SK-N-SH (cell line): ENCODE data around the gene CYTH3. TPM values are rescaled to one million over a fixed set of nuclear protein-coding genes. Genes with fewer than 3 reads are reported as not detected.

ENCODE experiments used
- CTCF ChIA-PET: fragments of 300-600, 350-600 bp; formaldehyde crosslinking; extraction: SDS; loops from one replicate; lab custom pipeline; 2021; lab: Yijun Ruan, JAX
- POLR2A ChIA-PET: fragments of 350-600 bp; sonication (Branson Sonifier 250); formaldehyde crosslinking; extraction: SDS; loops from one replicate; lab custom pipeline; 2020; ENCODE audit warnings: antibody characterized with exemption, inconsistent platforms; lab: Yijun Ruan, JAX
- DNase-seq: peaks from one replicate; pipeline ENCODE4 v3.0.0; 2012
- H2AFZ ChIP-seq: fragments of 200-600 bp; sonication (generic); 2 replicates; pipeline ENCODE4 v1.8.1; 2016; ENCODE audit warnings: antibody characterized with exemption, mild to moderate bottlenecking, low read depth
- H3F3A ChIP-seq: fragments of 200-600 bp; sonication (generic); replicated peaks from 2 replicates; pipeline ENCODE3; 2016; ENCODE audit warnings: antibody characterized with exemption, mild to moderate bottlenecking; ENCODE audit not compliant: insufficient read depth
- H3K27ac ChIP-seq, 2 experiments: fragments of 200-500 bp in 1 of 2; fragments of 200-600 bp in 1 of 2; sonication (Bioruptor generic) in 1 of 2; sonication (generic), shearing (Covaris generic) in 1 of 2; 2 replicates each; pipeline versions ENCODE4 v1.5.1 to v1.6.1; 2014 to 2016; ENCODE audit warnings: low read depth in 2 of 2, inconsistent platforms in 1 of 2, low read length in 1 of 2, mild to moderate bottlenecking in 1 of 2, mixed read lengths in 1 of 2
- H3K27me3 ChIP-seq: fragments of 200-600 bp; sonication (generic), shearing (Covaris generic); 2 replicates; pipeline ENCODE4 v1.6.1; 2016; ENCODE audit warnings: mixed run types; ENCODE audit not compliant: insufficient read depth
- H3K36me3 ChIP-seq, 2 experiments: fragments of 200-500 bp in 1 of 2; fragments of 200-600 bp in 1 of 2; sonication (Bioruptor generic) in 1 of 2; sonication (generic) in 1 of 2; replicated peaks in 1 of 2; 2 replicates each; pipeline versions ENCODE3 to v1.5.1; 2014 to 2016; ENCODE audit warnings: low read length in 1 of 2, mild to moderate bottlenecking in 1 of 2; ENCODE audit not compliant: insufficient read depth in 2 of 2, control insufficient read depth in 1 of 2
- H3K4me1 ChIP-seq, 2 experiments: fragments of 200-500 bp in 1 of 2; fragments of 200-600 bp in 1 of 2; sonication (Bioruptor generic) in 1 of 2; sonication (generic), shearing (Covaris generic) in 1 of 2; 2 replicates each; pipeline versions ENCODE4 v1.5.1 to v1.6.1; 2014 to 2016; ENCODE audit warnings: low read depth in 1 of 2, low read length in 1 of 2, mixed run types in 1 of 2; ENCODE audit not compliant: insufficient read depth in 2 of 2, control insufficient read depth in 1 of 2
- H3K4me2 ChIP-seq: fragments of 200-600 bp; sonication (generic), shearing (Covaris generic); 2 replicates; pipeline ENCODE4 v1.6.1; 2017; ENCODE audit warnings: mixed run types
- H3K4me3 ChIP-seq, 2 experiments: fragments of 200-500 bp in 1 of 2; fragments of 200-600 bp in 1 of 2; sonication (Bioruptor generic) in 1 of 2; sonication (generic), shearing (Covaris generic) in 1 of 2; 2 replicates each; pipeline versions ENCODE4 v1.5.1 to v1.8.1; 2014 to 2016; ENCODE audit warnings: low read depth in 2 of 2, inconsistent platforms in 1 of 2, low read length in 1 of 2, mild to moderate bottlenecking in 1 of 2, mixed read lengths in 1 of 2, moderate library complexity in 1 of 2
- H3K79me2 ChIP-seq: fragments of 200-600 bp; sonication (generic); 2 replicates; pipeline ENCODE4 v1.8.1; 2017; ENCODE audit warnings: mild to moderate bottlenecking; ENCODE audit not compliant: insufficient read depth
- H3K9ac ChIP-seq: fragments of 200-600 bp; sonication (generic); 2 replicates; pipeline ENCODE4 v1.6.1; 2017; ENCODE audit warnings: mixed run types
- H3K9me2 ChIP-seq: fragments of 200-600 bp; sonication (generic); 2 replicates; pipeline ENCODE4 v1.6.1; 2017; ENCODE audit warnings: mixed run types
- H3K9me3 ChIP-seq: fragments of 200-600 bp; sonication (generic); 2 replicates; pipeline ENCODE4 v1.6.1; 2017; ENCODE audit warnings: mixed run types, mild to moderate bottlenecking, moderate library complexity
- H4K20me1 ChIP-seq: fragments of 200-600 bp; sonication (generic); 2 replicates; pipeline ENCODE4 v1.6.1; 2017; ENCODE audit warnings: mild to moderate bottlenecking, mixed run types; ENCODE audit not compliant: insufficient read depth
- CHD2 ChIP-seq: fragments of 150-350 bp; IDR thresholded peaks from 2 replicates; pipeline ENCODE4 v1.6.1; 2018; ENCODE audit warnings: low read length; ENCODE audit not compliant: partially characterized antibody
- EP300 ChIP-seq, 2 experiments: IDR thresholded peaks; 2 replicates each; pipeline versions ENCODE4 v1.4.0 to v1.6.1; 2012; ENCODE audit warnings: borderline replicate concordance in 1 of 2, low read depth in 1 of 2, low read length in 1 of 2
- GABPA ChIP-seq: IDR thresholded peaks from 2 replicates; pipeline ENCODE4 v1.4.0; 2012; ENCODE audit warnings: low read depth, mild to moderate bottlenecking
- GATA2 ChIP-seq: sonication (generic); formaldehyde crosslinking; IDR thresholded peaks from 2 replicates; pipeline ENCODE4 v1.5.0; 2020; ENCODE audit warnings: mild to moderate bottlenecking, missing genetic modification reagents
- JUND ChIP-seq: IDR thresholded peaks from 2 replicates; pipeline ENCODE4 v1.4.0; 2012
- MEF2A ChIP-seq: IDR thresholded peaks from 2 replicates; pipeline ENCODE4 v1.4.0; 2012; ENCODE audit warnings: low read depth, borderline replicate concordance
- MXI1 ChIP-seq: IDR thresholded peaks from 2 replicates; pipeline ENCODE4 v1.6.1; 2012; ENCODE audit warnings: mild to moderate bottlenecking, low read depth, low read length, improper control_type of control experiment
- NFIC ChIP-seq: IDR thresholded peaks from 2 replicates; pipeline ENCODE4 v1.4.0; 2012; ENCODE audit warnings: borderline replicate concordance
- NRF1 ChIP-seq: IDR thresholded peaks from 2 replicates; pipeline ENCODE4 v1.6.1; 2012; ENCODE audit warnings: low read depth, mild to moderate bottlenecking, low read length
- POLR2AphosphoS5 ChIP-seq: IDR thresholded peaks from 2 replicates; pipeline ENCODE4 v1.6.1; 2012; ENCODE audit warnings: low read depth, low read length
- RCOR1 ChIP-seq: fragments of 150-350 bp; IDR thresholded peaks from 2 replicates; pipeline ENCODE4 v1.6.1; 2017; ENCODE audit warnings: antibody characterized with exemption, low read length
- RXRA ChIP-seq: IDR thresholded peaks from 2 replicates; pipeline ENCODE4 v1.4.0; 2012; ENCODE audit warnings: low read depth, mild to moderate bottlenecking, borderline replicate concordance
- TCF12 ChIP-seq: IDR thresholded peaks from 2 replicates; pipeline ENCODE4 v1.4.0; 2012
- WGBS: methylation state at CpG from one replicate; pipeline ENCODE4 v1.1.6; 2017; ENCODE audit warnings: low lambda C conversion rate; 5-methylcytosine and 5-hydroxymethylcytosine counted together
- polyA plus RNA-seq, 3 experiments: library from polyadenylated mRNA; depleted of rRNA; stranded (reverse); fragments of >200 nt; gene quantifications; 2 replicates each; pipeline ENCODE4 v1.2.3, GENCODE V29; 2012
- TF ChIP-seq, protein P1 (sequence below): IDR thresholded peaks from 2 replicates; pipeline ENCODE4 v1.4.0; 2012; ENCODE audit warnings: low read depth, borderline replicate concordance
- TF ChIP-seq, protein P2 (sequence below): IDR thresholded peaks from 2 replicates; pipeline ENCODE4 v1.4.0; 2012; ENCODE audit warnings: low read depth, borderline replicate concordance
- TF ChIP-seq, protein P3 (sequence below): IDR thresholded peaks from 2 replicates; pipeline ENCODE4; 2012

Gene CYTH3
- polyA plus RNA-seq, 1 of the 3 experiments (the other 2 are of a cell fraction), result 55.1 TPM

DNA sequence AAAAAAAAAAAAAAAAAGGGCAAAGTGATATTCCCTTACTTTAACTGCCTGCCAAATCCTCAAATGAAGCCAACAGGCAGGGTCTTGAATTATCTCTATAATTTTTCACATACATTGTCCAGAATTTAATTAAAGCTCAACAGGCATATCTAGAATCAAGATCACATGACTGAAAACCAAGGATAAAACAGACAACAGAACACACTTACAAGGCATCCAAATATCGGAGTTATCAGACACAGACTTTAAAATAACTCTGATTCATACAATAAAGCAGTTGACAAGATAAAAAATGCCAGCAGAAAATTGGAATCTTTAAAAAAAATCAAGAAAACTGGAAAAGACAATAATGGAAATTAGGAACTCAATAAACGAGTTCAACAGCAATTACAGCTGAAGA, 10.7 kb downstream of the CYTH3 start:
- DNase-seq, result peak; percentile 38
- H3K27ac ChIP-seq, result peak overlapping the region; percentile 73 to 92
- peaks cover 92% of the 10 kb centered on the region for H3K79me2 ChIP-seq
- no peak overlapping the region for H2AFZ ChIP-seq
- TF ChIP-seq RCOR1 (peak; percentile 79; the same call in 1 of the 2 replicates), POLR2AphosphoS5 (no peak), MXI1 (no peak), MEF2A (no peak), GATA2 (CRISPR knock-in tag) (peak; percentile 76), EP300 (IDR thresholded peaks at IDR 0.05; ENCODE audit: borderline replicate concordance in 1 of 2, low read depth in 1 of 2, low read length in 1 of 2) (peak in 1 of 2 experiments; percentile 74; a peak in 2 of 4 replicates), CHD2 (peak; percentile 21)
- TF ChIP-seq, protein P1, sequence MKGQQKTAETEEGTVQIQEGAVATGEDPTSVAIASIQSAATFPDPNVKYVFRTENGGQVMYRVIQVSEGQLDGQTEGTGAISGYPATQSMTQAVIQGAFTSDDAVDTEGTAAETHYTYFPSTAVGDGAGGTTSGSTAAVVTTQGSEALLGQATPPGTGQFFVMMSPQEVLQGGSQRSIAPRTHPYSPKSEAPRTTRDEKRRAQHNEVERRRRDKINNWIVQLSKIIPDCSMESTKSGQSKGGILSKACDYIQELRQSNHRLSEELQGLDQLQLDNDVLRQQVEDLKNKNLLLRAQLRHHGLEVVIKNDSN, result peak; percentile 58; the same call in 1 of the 2 replicates
- TF ChIP-seq, protein P2, sequence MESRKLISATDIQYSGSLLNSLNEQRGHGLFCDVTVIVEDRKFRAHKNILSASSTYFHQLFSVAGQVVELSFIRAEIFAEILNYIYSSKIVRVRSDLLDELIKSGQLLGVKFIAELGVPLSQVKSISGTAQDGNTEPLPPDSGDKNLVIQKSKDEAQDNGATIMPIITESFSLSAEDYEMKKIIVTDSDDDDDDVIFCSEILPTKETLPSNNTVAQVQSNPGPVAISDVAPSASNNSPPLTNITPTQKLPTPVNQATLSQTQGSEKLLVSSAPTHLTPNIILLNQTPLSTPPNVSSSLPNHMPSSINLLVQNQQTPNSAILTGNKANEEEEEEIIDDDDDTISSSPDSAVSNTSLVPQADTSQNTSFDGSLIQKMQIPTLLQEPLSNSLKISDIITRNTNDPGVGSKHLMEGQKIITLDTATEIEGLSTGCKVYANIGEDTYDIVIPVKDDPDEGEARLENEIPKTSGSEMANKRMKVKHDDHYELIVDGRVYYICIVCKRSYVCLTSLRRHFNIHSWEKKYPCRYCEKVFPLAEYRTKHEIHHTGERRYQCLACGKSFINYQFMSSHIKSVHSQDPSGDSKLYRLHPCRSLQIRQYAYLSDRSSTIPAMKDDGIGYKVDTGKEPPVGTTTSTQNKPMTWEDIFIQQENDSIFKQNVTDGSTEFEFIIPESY, result no peak
- H3K27me3 ChIP-seq, result no peaks in the 10 kb centered on the region
- no peaks in the 10 kb centered on the region for H3K9me3 ChIP-seq
- peaks cover 0 to 5% of the 10 kb centered on the region in 2 experiments for H3K36me3 ChIP-seq
- peak overlapping the region; percentile 29; the same call in 1 of the 2 replicates for H3K9ac ChIP-seq
- ChIA-PET POLR2A (interaction anchor here (0.7 kb wide), 1 partner anchor 93 kb away, joined by 3 read pairs; no protein-coding TSS in a partner anchor), CTCF (interaction anchor here (1.3 to 3.0 kb wide), 3 partner anchors 10 to 62 kb away, joined by 4 to 13 read pairs (median 4); no protein-coding TSS in a partner anchor)
- peaks cover 22 to 44% of the 10 kb centered on the region in 2 experiments for H3K4me1 ChIP-seq
- no peak overlapping the region for H3K4me3 ChIP-seq
- no peaks in the 10 kb centered on the region for H4K20me1 ChIP-seq
- H3F3A ChIP-seq, result peaks cover 48% of the 10 kb centered on the region
- H3K4me2 ChIP-seq, result peak overlapping the region; percentile 50; the same call in 1 of the 2 replicates
- no peaks in the 10 kb centered on the region for H3K9me2 ChIP-seq
- WGBS, result 34% methylated on average over 2 of the region's 2 CpGs

DNA sequence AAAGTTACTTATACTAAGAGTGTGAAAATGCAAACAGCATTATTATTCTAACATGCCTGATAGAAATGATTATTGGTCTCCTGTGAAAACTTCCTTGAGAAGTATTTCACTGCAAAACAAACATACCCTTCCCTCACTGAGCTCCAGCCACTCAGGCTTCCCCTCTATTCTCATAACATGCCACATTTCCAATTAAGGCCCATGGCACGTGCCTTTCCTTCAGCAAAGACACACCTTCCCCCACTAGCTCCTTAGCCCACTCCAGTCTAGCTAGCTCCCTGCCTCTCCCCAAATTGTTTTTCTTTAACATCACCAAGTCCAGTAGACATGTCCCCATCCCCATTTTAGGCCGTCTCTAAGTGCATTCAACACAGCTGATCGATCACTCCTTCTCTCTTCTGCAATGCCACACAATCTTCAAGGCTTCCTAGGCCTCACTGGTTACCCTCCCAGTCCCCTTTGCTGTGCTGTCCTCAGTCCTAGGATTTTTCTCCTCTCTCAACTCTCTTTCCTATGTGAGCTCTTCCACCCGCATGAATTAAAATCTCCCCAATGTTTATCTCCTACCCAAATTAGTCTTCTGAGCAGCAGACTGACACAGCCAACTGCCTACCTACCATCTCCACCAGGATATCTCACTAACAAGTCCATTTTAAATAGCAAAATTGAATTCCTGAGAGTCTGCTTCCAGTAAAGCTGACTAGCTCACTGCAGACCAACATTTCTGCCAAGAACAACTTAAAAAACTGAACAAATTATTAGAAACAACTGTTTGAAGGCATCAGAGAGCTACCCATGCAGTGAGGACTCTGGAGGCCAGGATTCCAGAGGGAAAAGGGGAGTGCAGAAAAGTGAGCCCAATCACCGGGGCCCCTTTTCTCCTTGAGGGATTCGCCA, 11.9 kb downstream of the CYTH3 start:
- Histone ChIP-seq H3K36me3 (peaks cover 0 to 5% of the 10 kb centered on the region in 2 experiments), H3K27ac (peak overlapping the region; percentile 64 to 92), H4K20me1 (no peaks in the 10 kb centered on the region), H3K4me1 (peaks cover 29 to 53% of the 10 kb centered on the region in 2 experiments), H3K9me3 (no peaks in the 10 kb centered on the region), H3K79me2 (peaks cover 92% of the 10 kb centered on the region), H3K9ac (peak overlapping the region; percentile 29; the same call in 1 of the 2 replicates), H3K4me2 (peak overlapping the region; percentile 50), H3F3A (peaks cover 58% of the 10 kb centered on the region), H3K27me3 (no peaks in the 10 kb centered on the region), H3K4me3 (no peak overlapping the region), H2AFZ (no peak overlapping the region), H3K9me2 (no peaks in the 10 kb centered on the region)
- no peak for DNase-seq
- 0 out of 2 replicates have a peak, but pooled peaks have one; percentile 13 for TF ChIP-seq JUND
- peak; percentile 73 for TF ChIP-seq TCF12
- TF ChIP-seq, protein P3, sequence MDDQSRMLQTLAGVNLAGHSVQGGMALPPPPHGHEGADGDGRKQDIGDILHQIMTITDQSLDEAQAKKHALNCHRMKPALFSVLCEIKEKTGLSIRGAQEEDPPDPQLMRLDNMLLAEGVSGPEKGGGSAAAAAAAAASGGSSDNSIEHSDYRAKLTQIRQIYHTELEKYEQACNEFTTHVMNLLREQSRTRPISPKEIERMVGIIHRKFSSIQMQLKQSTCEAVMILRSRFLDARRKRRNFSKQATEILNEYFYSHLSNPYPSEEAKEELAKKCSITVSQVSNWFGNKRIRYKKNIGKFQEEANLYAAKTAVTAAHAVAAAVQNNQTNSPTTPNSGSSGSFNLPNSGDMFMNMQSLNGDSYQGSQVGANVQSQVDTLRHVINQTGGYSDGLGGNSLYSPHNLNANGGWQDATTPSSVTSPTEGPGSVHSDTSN, result peak; percentile 17; the same call in 1 of the 2 replicates
- TF ChIP-seq RXRA, result no peak; the same call in 1 of the 2 replicates
- TF ChIP-seq GABPA, result 0 out of 2 replicates have a peak, but pooled peaks have one; percentile 16
- TF ChIP-seq NFIC, result peak; percentile 44; the same call in 1 of the 2 replicates
- TF ChIP-seq NRF1, result no peak
- CTCF ChIA-PET, result interaction anchor here (1.0 to 3.0 kb wide), 7 partner anchors 9 to 263 kb away, joined by 3 to 13 read pairs (median 4); no protein-coding TSS in a partner anchor
- POLR2A ChIA-PET, result no interaction called here
- 90% methylated on average over 6 of the region's 6 CpGs for WGBS
